Choroid plexus epithelial cell (primary cell): ENCODE results near the gene F8.

Experiments used
- DNase-seq: peaks from one replicate; pipeline ENCODE4 v3.0.0-alpha.2; 2010; ENCODE audit warnings: low read depth
- H3K4me3 ChIP-seq: 2 replicates; pipeline ENCODE4 v1.5.1; 2011; ENCODE audit warnings: low read depth, mild to moderate bottlenecking, control low read depth, low read length, moderate library complexity
- CTCF ChIP-seq: conservative IDR thresholded peaks from 2 replicates; pipeline ENCODE4 v1.5.1; 2011; ENCODE audit warnings: low read depth, mild to moderate bottlenecking, control low read depth, inconsistent platforms, low read length, moderate library complexity

Gene F8

DNA sequence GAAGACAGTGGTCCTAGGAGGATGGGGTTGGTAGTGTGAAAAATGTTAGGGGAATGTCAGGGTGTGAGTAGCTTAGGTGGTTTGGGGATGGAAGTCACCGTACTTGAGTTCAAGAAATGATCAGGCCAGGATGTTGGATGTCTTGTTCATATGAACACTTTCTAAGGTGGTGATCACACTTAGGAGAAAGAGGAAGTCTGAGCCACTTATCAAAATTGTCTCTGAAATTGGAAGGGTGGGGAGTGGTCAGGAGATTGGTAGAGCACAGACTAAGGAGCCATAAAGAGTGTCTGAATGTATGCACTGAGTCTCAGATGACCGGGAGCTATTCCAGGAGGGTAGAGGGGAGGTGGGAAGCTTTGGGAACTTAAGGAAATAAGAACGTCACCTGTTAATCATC, 31.1 kb upstream of the F8 start:
- no peak for DNase-seq
- no peak for TF ChIP-seq CTCF
- no peak overlapping the region for H3K4me3 ChIP-seq

GRCh38 chrX:155052738-155053498, 30.4 kb upstream of the F8 start:
- no peak for TF ChIP-seq CTCF

GRCh38 chrX:155048977-155049619, 26.6 kb upstream of the F8 start:
- H3K4me3 ChIP-seq = no peak overlapping the region
- peak; percentile 82 for TF ChIP-seq CTCF
- DNase-seq = peak; percentile 80

More at GRCh38 chrX:155052738-155053498, 30.4 kb upstream of the F8 start:
- DNase-seq = no peak
- no peak overlapping the region for H3K4me3 ChIP-seq

GRCh38 chrX:155046811-155047528, 24.4 kb upstream of the F8 start:
- H3K4me3 ChIP-seq = no peak overlapping the region
- TF ChIP-seq CTCF = no peak
- no peak for DNase-seq

- DNase-seq = no peak
- H3K4me3 ChIP-seq = no peak overlapping the region
- no peak for TF ChIP-seq CTCF
Measured at GRCh38 chrX:155046129-155046810, 23.7 kb upstream of the F8 start.

DNA sequence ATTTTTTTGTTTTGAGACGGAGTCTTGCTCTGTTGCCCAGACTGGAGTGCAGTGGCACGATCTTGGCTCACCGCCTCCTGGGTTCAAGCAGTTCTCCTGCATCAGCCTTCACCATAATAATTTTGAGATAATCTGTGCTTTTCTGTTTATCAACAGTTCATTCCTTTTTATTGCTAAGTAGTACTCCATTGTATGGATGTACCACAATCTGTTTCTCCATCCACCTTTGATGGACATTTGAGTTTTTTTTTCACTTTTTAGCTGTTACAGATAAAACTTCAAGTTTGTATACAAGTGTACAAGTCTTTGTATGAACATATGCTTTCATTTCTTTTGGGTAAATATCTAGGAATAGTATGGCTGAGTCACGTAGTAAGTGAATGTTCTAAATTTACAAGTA, 13.2 kb upstream of the F8 start:
- TF ChIP-seq CTCF = no peak
- DNase-seq = no peak
- no peak overlapping the region for H3K4me3 ChIP-seq
